NOMO-1 treated with DMSO at 0.1 percent for 48 hours (cell line): ENCODE data around the gene PLXNA4.

Source experiments
- DNase-seq: peaks from one replicate; lab custom pipeline; 2025; ENCODE audit not compliant: unreplicated experiment; lab: John Stamatoyannopoulos, UW

Gene PLXNA4

DNA sequence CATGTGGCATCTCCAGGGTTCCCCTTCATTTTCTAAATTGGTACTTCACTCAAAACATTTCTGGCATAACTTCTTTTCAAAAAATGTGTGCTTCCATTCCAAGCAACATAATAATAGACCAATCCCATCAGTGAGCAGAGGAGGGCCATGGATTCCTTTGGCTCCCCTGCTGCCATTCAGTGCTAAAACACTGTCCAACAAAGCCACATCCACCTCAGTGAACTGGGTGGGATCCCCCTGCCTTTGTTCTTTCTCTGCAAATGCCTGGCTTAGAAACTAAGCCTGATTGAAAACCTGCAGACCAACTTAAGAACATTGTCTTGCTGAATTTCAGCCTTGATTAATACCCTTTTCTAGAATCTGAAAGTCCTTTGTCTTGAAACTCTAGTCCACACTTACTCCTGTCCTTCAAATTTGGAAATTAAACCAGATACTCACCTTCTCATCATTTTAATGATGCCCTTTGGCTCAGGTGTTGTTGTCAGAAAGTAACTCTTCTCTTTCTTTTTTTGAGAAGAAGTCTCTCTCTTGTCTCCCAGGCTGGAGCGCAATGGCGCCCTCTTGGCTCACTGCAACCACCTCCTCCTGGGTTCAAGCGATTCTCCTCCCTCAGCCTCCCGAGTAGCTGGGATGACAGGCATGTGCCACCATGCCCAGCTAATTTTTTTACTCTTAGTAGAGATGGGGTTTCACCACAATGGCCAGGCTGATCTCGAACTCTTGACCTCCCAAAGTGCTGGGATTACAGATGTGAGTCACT is 132.3 kb downstream of the PLXNA4 start:
- DNase-seq: no peak

DNA sequence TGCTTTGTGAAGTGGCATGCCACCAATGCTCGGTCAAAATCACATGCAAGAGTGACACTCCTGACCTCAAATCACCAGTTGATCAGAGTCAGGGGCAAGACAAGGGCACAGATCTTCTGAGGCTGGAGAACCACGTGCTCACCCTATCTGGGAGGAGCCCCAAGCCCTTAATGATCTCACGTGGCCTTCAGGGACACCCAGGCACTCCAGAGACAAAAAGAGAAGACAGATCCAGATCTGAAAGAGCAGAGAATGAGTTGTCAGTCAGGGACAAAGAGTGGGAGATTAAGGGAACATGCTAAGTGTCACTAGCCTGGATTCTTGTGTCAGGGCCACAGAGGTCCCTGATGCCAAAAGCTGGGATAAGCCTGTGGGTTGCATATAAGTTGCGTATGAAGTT is 134.3 kb downstream of the PLXNA4 start:
- DNase-seq: no peak

DNA sequence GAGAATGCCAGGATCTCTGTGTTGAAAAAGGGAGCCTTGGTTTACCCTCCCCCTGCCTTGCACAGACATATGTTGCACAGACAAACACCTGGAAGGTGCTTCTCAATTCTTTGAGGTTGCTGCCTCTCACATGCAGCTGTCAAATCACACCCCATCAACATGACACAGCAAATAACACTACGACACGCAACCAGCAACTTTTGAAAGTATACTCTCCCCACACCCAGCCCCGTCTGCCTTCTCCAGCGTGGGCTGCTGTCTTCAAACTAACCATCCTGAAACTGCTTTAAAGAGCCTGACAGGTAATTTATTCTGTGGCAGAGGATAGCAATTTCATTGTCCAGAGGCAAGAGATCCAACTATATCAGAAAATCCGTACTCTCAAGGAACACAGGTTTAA is 136.1 kb downstream of the PLXNA4 start:
- DNase-seq: no peak

DNA sequence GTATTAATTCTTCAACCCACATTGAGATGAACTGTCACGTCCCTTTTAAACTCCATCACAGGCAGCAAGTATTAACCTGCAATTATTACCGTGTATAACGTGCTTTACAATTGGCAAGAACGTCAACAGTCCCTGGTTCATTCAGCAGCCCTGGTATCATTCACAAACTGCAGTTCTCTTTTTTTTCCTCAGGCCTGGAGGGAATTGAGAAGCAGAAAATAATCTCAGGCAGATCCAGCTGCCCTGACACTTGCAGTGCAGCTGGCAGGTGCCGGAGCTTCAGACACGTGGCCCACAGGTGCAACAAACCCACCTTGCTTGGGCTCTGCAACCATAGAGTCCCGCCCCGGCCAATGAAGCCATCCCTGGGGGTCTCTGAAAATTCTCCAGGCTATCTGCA is 137.3 kb downstream of the PLXNA4 start:
- DNase-seq: no peak

DNA sequence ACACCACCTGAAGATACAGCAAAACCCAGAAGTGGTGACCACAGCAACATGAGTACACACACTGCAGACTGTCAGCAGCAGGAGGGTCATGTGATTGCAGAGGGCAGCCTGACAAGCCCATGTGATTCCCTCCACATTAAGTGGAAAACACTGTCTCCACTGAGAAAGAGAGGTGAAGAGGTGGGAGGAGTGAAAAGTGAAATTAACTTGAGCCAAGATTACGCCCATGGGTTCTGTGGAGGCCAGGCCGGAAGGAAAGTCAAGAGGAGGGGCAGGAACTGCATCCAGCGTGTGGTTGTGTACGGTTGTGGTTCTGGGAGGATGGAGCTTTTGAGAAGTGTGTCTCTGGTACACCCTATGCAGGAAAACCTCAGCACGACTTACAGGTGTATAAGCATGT is 138.5 kb downstream of the PLXNA4 start:
- DNase-seq: no peak

DNA sequence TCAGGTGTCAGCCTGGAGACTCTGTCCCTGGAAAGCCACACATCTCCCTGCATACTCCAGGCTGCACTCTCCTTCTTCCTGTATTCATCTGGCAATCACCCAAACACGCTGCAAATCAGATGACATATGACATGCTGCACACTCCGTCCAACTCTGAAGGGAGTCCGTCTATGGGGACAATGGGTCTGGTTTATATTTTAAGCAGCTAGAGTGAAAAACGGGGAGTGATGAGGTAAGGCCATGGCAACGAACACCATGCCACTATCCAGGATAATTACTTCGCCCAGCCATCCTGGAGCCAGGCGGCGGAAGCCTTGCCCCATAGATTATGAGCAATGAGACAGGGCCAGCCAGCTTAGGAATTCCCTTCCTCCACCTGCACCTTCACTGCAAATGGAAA is 140.1 kb downstream of the PLXNA4 start:
- DNase-seq: no peak

DNA sequence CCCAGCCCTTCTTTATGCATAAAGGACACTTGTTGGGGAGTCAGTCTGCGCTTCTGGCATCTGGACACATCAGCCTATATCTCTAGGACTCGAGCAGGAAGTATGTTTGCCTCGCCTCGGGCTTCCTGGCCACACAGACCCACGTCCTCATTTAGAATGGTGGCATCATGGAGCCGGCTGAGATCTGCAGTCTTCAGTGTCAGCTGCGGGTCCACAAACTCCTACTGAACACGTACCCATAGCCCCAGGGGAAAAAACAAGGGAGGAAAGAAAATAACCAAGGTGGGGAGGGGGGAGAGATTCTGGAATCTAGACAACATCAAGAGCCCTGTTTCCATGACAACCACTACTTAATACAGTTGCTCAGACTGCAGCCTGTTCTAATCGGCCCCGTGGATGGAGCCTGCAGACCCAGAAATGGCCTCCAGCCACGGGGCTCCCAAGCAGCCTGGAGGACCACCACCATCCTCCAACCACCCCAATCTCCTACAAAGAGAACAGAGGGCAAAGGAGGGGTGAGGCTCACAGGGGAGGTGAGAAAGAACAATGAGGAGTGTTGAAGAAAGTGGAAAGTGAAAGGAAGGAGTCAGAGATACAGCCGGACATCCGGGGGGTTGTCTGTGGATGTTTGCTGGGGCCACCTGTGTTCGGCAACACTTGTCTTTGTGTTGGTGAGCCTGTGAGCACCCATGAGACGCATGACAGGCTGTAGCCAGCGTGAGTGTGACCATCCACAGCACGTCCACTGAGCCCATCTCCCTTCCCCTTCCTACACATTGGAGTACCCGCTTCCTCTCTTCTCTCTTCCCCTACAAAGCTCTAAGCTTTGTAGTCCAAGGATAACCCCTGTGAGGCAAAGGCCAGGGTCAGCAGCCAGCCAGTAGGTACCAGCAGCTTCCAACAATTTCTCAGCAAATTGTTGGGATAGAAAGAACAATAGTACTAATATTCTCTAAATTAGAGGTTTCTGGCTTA is 141.0 kb downstream of the PLXNA4 start:
- no peak for DNase-seq

DNA sequence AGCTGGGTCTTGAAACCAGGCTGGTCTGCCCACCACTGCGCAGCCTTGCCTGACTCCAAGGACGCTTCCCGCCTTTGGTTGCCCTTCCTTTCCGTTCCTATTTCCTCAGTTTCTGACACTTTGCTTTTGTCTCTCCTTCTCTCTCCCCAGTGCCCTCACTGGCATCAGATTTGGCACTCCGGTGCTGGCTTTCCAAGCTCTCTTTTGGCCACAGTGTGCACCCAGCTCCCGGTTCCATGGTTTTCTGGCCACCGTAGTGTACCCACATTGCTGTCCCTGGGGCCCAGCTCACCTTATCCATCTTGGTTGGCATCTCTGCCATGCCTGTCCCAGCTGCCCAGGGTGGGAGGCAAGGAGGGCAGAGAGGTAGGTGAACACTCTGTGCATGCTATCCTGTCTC is 142.2 kb downstream of the PLXNA4 start:
- no peak for DNase-seq

DNA sequence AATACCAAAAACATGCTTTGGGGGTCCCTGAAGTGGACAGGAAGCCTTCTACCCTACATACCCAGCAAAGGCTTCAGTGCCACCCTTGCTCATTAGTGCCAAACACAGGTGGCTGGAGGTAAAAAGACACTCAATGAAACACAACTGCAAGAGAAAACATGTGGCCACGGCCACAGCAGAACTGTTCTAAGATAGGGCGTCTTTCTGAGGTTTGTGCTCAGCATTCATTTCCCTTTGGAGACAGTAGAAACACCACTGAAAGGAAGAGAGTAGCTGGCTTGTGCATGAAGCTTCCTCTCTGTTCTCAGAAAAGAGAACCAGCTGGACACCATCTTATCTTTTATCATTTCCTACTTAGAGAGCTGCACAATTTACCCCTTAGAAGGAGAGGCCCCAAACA is 143.0 kb downstream of the PLXNA4 start:
- no peak for DNase-seq

DNA sequence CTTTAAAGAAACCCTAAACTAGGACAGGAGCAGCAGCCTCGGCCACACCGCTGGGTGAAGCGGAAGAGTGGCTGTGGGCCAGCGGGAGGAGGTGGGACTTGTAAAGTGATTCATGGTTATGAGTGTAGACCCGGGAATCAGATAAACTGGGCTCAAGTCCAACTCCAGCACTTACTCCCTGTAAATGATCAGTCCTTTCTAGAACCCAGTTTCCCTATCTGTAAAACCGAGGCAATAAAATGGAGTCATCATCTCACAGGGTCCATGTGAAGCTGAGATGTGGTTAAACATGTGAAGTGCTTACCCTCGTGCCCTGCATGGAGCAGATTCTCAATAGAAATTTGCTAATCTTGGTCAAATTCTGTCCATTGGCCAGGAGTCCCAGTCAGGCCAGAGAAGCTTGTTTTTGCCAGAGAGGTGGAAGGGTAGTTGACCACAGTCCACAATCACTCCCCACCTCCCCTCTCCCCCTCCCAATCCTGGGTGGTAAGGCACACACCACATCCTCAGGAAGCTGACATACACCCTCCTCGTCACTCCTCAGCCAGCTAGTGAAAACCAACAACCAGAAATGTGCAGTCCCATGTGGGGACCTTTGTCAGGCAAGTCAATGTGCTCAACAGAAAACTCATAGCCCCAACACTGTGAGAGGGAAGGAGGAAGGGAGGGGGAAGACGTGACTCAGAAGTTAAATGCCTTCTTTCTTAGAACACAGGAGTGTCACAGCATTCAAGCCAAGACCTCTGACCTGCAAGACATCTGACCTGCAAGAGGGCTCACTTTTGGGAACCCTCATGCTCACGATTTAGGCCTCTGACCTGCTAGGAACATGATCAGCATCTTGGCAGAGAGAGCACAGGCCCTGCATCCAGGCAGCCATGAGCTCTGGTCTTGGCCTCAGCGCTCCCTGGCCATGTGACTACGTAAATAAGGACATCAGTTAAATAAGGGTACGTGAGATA is 145.1 kb downstream of the PLXNA4 start:
- no peak for DNase-seq

DNA sequence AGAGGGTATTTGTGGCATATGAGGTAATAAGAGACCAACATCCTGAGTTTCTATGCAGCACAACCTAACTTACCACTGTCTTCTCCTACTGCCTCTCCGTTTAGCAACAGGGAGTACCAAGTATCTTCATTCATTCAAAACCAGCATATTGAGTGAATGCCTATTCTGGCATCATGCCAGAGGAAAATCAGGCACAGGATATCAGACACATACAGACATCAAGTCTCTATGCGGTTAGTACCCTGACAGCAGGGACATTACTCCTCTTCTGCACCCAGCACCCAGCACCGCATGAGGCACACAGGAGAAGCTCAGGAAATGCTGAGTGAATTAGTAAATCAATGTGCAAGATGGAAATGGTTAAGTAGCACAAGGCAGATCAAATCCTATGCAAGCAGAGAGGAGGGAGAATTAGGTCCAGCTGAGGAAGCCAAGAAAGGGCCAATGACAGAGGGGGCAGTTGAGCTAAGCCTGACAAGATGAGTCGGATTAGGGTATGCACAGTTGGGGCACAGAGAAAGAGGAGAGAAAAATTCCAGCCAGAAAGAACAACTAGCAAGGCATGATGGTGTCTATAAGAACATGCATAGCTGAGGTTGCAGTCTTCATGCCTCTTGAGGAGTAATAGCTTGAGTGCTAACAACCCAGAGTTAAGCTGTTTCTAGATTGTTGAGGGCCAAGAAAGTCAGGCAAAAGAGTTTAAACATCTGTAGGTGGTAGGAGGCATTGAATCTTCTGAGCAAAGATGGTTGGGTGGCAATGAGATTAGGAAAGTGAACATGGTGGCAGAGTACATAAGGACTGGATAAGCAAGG is 146.0 kb downstream of the PLXNA4 start:
- DNase-seq: no peak

DNA sequence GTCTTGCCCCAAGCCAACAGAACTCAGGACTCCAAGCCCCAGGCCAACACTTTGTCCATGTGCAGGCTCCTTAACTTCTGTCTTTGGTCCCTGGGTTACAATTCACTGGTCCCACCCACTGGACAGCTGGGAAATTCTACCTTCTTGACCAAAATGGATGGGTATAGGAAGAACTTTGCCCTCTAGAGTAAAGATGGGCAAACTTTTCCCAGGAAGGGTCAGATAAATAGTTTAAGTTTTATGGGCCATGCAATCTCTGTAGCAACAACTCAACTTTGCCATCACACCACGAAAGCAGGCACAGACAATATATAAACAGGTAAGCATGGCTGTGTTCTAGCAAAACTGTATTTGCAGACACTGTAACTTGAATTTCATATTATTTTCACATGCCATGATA is 147.1 kb downstream of the PLXNA4 start:
- no peak for DNase-seq

DNA sequence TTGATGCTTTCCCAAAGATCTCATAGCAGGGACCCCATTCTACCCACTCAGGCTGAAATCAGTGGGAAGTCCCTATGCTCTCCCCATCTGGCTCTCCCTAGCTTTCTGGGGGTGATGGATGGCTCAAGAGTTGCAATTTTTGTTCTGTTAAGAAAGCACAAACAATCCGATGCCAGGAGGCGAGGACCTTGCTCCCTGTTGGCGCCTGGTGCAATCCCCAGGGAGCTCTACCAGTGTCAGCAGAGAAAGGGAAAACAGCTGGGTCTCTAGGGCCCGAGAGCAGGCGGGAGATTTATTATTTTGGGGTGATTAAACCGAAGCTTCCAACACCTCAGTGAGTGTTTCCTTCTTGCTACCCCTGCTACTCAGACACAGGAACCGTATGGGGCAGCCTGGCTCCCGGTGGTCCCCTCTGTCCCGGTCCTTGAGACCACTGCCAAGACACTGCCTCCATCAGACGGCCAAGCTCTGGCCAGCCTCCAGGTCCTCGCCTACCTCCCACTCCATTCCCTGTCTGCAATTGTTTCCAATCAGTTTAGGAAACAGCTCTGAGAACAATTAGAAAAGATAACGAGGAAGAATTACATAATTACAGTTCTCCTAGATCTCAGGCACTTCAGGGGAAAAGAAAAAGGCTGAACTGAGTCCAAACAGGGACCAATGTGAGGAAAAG is 147.9 kb downstream of the PLXNA4 start:
- no peak for DNase-seq

DNA sequence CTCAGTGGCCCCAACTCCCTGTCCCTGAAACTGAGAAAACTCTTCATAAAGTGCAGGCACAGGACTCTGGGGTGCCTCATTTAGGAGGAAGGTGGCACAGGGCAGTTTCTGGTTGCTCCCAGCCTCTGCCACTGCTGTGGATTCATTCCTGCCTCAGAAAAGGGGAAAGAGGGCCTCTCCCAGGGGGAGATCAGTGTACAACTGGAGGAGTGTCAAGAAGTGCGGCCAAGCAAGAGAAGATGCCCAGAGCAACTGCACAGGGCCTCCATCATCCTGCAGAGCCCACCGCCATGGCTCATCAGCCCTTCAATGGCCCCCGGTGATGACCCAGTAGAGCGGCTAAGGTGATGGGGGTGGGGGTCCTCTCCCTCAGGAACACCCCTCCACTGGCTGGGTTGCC is 150.3 kb downstream of the PLXNA4 start:
- no peak for DNase-seq

DNA sequence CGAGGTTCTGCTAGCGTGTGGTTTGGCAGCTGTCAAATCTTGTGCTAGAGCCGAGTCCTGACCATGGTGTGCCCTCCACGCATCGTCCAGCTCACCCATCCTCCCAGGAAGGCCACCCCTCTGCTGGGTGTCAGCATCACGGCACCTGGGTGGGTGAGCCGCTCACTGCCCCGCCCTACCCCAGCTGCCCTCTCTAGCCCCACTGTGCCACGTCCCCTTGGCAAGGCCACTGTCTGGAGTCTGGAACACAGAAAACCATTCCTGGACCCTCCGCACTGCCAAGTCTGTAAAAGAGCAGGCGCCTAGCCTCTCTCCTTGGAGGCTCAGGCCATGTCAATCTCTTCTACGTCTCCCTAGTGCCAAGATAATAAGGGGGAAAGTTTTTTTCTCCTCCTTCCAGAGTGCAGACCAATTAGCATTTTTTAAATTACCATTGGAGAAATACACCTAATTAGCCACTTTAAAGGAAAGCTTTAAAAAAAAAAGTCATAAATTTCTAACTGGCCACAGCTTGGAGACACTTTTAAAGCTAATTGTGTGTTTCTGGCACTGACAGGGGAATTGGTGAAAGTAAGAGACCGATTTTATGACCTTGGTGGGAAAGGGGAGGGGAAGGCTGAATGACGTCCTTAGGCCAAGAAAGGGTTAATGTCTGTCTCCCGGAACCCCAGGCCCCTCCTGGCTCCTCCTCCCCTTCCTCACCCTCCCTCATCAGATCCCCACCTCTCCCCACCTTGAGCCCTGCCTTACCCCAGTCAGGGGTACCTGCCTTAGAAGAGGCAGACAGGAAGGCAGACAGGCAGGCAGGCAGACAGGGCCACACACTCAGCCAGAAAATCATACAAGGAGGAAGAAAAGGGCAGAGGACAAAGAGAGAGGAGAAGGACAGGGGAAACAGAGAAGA is 151.2 kb downstream of the PLXNA4 start:
- no peak for DNase-seq

DNA sequence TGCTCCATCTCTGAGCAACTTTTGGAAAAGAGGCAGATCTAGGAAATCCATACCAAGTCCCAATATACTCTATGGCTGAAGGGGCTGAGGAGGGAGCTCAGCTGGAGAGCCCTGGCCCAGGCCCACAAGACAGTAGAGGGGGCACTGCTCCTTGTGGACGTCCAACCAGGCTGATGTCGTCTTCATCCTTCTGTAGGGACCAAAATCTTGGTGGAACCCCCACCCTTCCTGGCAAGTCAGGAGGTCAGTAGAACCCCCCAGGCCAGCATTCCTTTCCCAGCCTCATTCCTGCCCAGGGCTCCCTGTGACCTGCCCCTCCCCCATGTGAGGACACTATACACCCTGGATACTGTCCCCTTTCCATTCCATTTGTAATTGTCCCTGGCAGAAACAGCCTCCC is 152.0 kb downstream of the PLXNA4 start:
- no peak for DNase-seq

DNA sequence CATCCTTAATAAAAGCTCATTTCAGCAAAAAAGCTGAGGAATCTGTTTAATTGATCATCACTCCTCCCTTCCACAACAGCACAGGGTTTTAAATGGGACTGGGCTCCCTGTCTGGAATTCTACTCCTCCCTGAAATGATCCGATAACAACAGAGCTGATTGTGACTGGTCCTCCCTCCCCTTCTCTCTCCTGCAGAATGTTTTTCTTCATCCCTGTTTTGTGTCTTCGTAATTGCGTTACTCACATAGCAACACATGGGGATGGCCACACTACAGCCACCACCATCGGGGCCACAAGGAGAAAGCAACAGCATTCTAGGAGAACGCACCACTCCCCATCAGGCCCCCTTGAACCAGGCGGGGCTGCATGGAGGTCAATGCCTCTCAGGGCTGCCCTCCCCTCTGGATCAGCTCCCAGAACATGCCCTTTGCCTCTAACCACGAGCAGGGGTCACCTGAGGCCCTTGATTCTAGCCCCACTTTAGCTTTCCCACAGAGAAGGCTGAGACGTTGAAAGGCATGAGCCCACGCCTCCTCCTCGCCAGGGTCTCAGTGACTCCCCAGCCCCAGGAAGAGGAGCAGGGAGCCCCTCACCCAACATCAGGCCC is 152.6 kb downstream of the PLXNA4 start:
- DNase-seq: no peak

DNA sequence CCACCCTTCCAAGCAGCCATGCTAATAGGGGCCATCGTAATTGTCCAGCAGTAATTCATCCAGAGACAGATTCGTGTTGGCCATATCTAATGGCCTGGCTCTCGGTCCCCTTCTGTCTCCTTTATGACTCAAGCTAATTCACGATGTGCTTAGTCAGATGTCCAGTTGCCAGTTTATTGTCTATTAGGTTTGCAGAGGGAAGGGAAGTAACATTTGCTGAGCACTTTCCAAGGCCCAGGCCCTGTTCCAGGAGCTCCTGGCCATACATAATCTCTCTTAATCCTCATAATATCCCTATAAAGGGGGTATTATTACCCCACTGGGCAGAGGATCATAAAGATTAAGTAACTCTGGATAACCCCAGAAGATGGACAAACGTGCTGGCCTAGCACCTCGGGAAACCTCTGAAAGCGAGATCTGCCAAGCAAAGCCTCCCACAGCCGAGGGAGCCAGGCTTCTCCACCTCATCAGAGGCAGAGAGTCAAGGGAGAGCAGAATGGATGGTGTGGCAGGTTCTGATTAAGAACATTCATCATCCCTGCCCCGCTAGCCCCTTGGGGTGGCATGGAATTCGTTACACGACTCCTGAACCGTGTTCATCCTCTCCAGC is 153.7 kb downstream of the PLXNA4 start:
- no peak for DNase-seq
